ENCODE data around the gene STRAP. TPM values are rescaled to one million over a fixed set of nuclear protein-coding genes. Genes with fewer than 3 reads are reported as not detected.

STRAP gene
- total and polyA plus RNA-seq, 4 donors = 33.5 to 63.8 (median 48.1) TPM

DNA sequence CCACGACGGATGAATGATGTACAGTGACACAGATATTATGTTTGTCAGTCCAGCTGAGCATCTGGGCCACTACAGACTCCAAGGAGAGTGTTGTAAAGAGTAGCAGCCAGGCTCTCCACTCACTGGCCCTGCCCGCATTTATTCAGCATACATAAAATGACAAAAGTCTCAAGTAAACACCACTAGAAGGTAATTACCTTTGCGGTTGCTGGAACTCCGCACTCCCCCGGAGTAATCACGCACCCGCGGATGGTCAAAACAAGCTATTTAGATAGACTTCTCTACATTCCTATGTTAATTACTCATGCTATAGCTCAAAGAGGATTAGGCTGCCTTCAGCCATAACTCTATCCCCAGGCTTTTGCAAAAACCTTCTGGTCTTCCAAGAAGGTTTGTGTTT is 18.8 kb upstream of the STRAP start:
- no peaks in the 10 kb centered on the region for H3K9me3 ChIP-seq (ENCODE audit: control insufficient read depth in 4 of 4, low read length in 3 of 4)
- H3K27me3 ChIP-seq (ENCODE audit: control insufficient read depth in 4 of 4, insufficient read depth in 4 of 4, low read length in 3 of 4) = no peaks in the 10 kb centered on the region
- WGBS = 52% methylated on average over 9 of the region's 9 CpGs
- no peak overlapping the region for H3K9ac ChIP-seq (ENCODE audit: low read depth in 1 of 2, low read length in 2 of 2)
- H3K27ac ChIP-seq (ENCODE audit: low read depth in 1 of 2, low read length in 2 of 2) = peak overlapping the region; percentile 9 to 60
- no peaks in the 10 kb centered on the region for H3K36me3 ChIP-seq (ENCODE audit: control insufficient read depth in 4 of 4, insufficient read depth in 3 of 4, low read depth in 1 of 4, low read length in 3 of 4)
- no peak for TF ChIP-seq HNF4A (conservative IDR thresholded peaks at IDR 0.05)
- TF ChIP-seq, protein P1, sequence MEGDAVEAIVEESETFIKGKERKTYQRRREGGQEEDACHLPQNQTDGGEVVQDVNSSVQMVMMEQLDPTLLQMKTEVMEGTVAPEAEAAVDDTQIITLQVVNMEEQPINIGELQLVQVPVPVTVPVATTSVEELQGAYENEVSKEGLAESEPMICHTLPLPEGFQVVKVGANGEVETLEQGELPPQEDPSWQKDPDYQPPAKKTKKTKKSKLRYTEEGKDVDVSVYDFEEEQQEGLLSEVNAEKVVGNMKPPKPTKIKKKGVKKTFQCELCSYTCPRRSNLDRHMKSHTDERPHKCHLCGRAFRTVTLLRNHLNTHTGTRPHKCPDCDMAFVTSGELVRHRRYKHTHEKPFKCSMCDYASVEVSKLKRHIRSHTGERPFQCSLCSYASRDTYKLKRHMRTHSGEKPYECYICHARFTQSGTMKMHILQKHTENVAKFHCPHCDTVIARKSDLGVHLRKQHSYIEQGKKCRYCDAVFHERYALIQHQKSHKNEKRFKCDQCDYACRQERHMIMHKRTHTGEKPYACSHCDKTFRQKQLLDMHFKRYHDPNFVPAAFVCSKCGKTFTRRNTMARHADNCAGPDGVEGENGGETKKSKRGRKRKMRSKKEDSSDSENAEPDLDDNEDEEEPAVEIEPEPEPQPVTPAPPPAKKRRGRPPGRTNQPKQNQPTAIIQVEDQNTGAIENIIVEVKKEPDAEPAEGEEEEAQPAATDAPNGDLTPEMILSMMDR (IDR thresholded peaks at IDR 0.05; ENCODE audit: low read depth, low read length, missing input control) = no peak
- no peak for TF ChIP-seq GABPA (IDR thresholded peaks at IDR 0.05 in 1 of 2, conservative IDR thresholded peaks at IDR 0.05 in 1 of 2)
- TF ChIP-seq YY1 (IDR thresholded peaks at IDR 0.05) = no peak
- TF ChIP-seq SP1 (IDR thresholded peaks at IDR 0.05) = no peak
- TF ChIP-seq HNF4G (IDR thresholded peaks at IDR 0.05) = no peak
- no peak for TF ChIP-seq RAD21 (IDR thresholded peaks at IDR 0.05)
- TF ChIP-seq FOXA2 (IDR thresholded peaks at IDR 0.05) = no peak
- no peak for TF ChIP-seq RXRA (IDR thresholded peaks at IDR 0.05)
- no peak for TF ChIP-seq NR2F2 (IDR thresholded peaks at IDR 0.05)
- TF ChIP-seq, protein P2, sequence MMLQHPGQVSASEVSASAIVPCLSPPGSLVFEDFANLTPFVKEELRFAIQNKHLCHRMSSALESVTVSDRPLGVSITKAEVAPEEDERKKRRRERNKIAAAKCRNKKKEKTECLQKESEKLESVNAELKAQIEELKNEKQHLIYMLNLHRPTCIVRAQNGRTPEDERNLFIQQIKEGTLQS (IDR thresholded peaks at IDR 0.05) = no peak
- DNase-seq (ENCODE audit: low spot score) = no peak
- peaks cover 4 to 37% (median 26%) of the 10 kb centered on the region in 4 donors for H3K4me1 ChIP-seq (ENCODE audit: control insufficient read depth in 4 of 4, insufficient read depth in 4 of 4, low read length in 3 of 4)
- no peak overlapping the region for H3K4me3 ChIP-seq (ENCODE audit: low read depth in 1 of 3, low read length in 3 of 3)

DNA sequence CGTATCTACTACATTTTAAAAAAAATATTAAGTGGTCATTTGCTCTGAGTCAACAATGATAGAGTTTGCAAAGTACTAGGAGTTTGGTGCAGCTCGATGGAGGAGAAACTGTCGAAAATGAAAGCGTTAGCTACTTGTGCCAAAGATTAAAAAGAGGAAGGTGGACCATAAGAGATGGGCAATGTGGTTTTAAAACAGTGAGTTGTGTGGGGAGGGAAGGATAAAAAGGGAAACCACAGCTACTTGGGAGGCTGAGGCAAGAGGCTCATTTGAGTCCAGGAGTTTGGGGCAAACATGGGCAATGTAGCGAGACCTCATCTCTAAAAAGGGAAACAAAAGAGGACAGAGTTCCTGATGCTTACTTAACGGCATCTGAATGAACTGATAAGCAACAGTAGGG is 18.2 kb upstream of the STRAP start:
- Histone ChIP-seq H3K4me1 (ENCODE audit: control insufficient read depth in 4 of 4, insufficient read depth in 4 of 4, low read length in 3 of 4) (peaks cover 4 to 37% (median 26%) of the 10 kb centered on the region in 4 donors), H3K9me3 (ENCODE audit: control insufficient read depth in 4 of 4, low read length in 3 of 4) (no peaks in the 10 kb centered on the region), H3K27ac (ENCODE audit: low read depth in 1 of 2, low read length in 2 of 2) (peak overlapping the region in 1 of 2 donors; percentile 60), H3K36me3 (ENCODE audit: control insufficient read depth in 4 of 4, insufficient read depth in 3 of 4, low read depth in 1 of 4, low read length in 3 of 4) (no peaks in the 10 kb centered on the region), H3K9ac (ENCODE audit: low read depth in 1 of 2, low read length in 2 of 2) (no peak overlapping the region), H3K27me3 (ENCODE audit: control insufficient read depth in 4 of 4, insufficient read depth in 4 of 4, low read length in 3 of 4) (no peaks in the 10 kb centered on the region), H3K4me3 (ENCODE audit: low read depth in 1 of 3, low read length in 3 of 3) (peak overlapping the region in 1 of 3 donors; percentile 44)
- no peak for DNase-seq (ENCODE audit: low spot score)
- WGBS = 50% methylated on average over 6 of the region's 6 CpGs
- no peak for TF ChIP-seq RXRA (IDR thresholded peaks at IDR 0.05)
- no peak for TF ChIP-seq YY1 (IDR thresholded peaks at IDR 0.05)
- no peak for TF ChIP-seq FOXA1 (IDR thresholded peaks at IDR 0.05)
- no peak for TF ChIP-seq HNF4A (conservative IDR thresholded peaks at IDR 0.05)
- TF ChIP-seq, protein P2 (IDR thresholded peaks at IDR 0.05) = no peak
- no peak for TF ChIP-seq RAD21 (IDR thresholded peaks at IDR 0.05)
- no peak for TF ChIP-seq EGR1 (IDR thresholded peaks at IDR 0.05; ENCODE audit: low read depth in 2 of 2)
- TF ChIP-seq, protein P3, sequence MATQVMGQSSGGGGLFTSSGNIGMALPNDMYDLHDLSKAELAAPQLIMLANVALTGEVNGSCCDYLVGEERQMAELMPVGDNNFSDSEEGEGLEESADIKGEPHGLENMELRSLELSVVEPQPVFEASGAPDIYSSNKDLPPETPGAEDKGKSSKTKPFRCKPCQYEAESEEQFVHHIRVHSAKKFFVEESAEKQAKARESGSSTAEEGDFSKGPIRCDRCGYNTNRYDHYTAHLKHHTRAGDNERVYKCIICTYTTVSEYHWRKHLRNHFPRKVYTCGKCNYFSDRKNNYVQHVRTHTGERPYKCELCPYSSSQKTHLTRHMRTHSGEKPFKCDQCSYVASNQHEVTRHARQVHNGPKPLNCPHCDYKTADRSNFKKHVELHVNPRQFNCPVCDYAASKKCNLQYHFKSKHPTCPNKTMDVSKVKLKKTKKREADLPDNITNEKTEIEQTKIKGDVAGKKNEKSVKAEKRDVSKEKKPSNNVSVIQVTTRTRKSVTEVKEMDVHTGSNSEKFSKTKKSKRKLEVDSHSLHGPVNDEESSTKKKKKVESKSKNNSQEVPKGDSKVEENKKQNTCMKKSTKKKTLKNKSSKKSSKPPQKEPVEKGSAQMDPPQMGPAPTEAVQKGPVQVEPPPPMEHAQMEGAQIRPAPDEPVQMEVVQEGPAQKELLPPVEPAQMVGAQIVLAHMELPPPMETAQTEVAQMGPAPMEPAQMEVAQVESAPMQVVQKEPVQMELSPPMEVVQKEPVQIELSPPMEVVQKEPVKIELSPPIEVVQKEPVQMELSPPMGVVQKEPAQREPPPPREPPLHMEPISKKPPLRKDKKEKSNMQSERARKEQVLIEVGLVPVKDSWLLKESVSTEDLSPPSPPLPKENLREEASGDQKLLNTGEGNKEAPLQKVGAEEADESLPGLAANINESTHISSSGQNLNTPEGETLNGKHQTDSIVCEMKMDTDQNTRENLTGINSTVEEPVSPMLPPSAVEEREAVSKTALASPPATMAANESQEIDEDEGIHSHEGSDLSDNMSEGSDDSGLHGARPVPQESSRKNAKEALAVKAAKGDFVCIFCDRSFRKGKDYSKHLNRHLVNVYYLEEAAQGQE (IDR thresholded peaks at IDR 0.05) = no peak
- no peak for TF ChIP-seq FOXA2 (IDR thresholded peaks at IDR 0.05)
- no peak for TF ChIP-seq TAF1 (conservative IDR thresholded peaks at IDR 0.05)
- TF ChIP-seq GABPA (IDR thresholded peaks at IDR 0.05 in 1 of 2, conservative IDR thresholded peaks at IDR 0.05 in 1 of 2) = no peak
- TF ChIP-seq, protein P4, sequence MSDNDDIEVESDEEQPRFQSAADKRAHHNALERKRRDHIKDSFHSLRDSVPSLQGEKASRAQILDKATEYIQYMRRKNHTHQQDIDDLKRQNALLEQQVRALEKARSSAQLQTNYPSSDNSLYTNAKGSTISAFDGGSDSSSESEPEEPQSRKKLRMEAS (IDR thresholded peaks at IDR 0.05) = no peak
- TF ChIP-seq, protein P5, sequence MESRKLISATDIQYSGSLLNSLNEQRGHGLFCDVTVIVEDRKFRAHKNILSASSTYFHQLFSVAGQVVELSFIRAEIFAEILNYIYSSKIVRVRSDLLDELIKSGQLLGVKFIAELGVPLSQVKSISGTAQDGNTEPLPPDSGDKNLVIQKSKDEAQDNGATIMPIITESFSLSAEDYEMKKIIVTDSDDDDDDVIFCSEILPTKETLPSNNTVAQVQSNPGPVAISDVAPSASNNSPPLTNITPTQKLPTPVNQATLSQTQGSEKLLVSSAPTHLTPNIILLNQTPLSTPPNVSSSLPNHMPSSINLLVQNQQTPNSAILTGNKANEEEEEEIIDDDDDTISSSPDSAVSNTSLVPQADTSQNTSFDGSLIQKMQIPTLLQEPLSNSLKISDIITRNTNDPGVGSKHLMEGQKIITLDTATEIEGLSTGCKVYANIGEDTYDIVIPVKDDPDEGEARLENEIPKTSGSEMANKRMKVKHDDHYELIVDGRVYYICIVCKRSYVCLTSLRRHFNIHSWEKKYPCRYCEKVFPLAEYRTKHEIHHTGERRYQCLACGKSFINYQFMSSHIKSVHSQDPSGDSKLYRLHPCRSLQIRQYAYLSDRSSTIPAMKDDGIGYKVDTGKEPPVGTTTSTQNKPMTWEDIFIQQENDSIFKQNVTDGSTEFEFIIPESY (IDR thresholded peaks at IDR 0.05) = no peak

All from liver (tissue), 9 donors.